GM19467 (cell line): ENCODE data around the gene SC5D.

Source experiments
- ATAC-seq: cut with Tn5 transposase; IDR thresholded peaks from one replicate; pipeline ENCODE4 v1.9.1; 2021; ENCODE audit warnings: mild to moderate bottlenecking, moderate library complexity; ENCODE audit not compliant: unreplicated experiment

SC5D gene, protein sequence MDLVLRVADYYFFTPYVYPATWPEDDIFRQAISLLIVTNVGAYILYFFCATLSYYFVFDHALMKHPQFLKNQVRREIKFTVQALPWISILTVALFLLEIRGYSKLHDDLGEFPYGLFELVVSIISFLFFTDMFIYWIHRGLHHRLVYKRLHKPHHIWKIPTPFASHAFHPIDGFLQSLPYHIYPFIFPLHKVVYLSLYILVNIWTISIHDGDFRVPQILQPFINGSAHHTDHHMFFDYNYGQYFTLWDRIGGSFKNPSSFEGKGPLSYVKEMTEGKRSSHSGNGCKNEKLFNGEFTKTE

DNA sequence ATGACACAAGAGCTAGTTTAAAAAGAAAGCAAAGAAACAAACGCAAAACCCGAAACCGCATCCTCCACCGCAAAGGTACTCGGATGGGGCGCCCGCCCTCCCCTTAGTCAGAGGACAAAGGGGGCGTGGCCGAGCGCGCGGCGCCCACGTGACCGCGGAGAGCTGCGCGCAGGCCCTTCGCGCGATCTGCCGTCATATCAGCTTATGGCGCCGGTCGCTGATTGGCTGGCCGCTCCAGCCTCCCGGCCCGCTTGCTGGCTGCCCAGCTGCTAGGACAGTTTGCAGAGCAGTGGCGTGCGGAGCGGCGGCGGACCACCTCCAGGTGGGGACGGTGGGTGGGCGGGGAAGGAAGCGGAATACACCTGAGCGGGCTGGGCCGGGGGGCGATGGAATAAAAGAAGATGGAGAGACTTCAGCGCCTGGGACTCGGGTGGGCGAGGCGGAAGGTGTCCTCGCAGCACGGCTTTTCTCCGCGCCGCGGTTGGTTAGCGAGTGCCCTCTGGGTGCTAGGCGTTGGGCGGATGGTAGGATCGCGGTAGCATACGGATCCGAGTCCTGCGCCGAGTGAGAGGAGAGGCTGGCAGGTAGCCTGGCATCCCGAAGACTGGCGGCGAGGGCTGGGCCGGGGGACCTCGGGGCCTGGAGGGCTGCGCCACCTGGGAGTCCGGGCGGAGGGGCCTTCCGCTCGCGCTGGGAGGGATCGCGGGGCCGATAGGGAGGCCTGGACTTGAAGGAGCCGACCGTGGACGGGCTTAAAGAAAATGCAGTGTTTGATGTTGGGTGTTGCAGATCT, at the start of gene SC5D:
Gene SC5D, plus strand, starts transcription at position 277 of the 793 bp plus-strand sequence. CDS start 10,605 bp downstream, outside the sequence.
- peak; percentile 96 for ATAC-seq

DNA sequence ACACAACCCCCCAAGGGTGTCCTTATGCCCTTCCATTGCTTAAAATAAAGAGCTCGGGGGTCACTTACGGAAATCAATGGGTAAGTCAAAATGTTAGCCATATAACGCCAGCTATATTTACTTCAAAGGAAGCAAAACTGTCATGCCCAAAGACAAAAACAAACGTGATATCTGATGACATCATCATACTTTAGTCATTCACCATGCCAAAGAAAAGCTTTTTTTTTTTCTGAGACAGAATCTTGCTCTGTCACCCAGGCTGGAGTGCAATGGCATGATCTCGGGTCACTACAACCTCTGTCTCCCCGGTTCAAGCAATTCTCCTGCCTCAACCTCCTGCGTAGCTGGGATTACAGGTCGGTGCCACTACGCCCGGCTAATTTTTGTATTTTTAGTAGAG, 47.7 kb upstream of the SC5D start:
- ATAC-seq: no peak

DNA sequence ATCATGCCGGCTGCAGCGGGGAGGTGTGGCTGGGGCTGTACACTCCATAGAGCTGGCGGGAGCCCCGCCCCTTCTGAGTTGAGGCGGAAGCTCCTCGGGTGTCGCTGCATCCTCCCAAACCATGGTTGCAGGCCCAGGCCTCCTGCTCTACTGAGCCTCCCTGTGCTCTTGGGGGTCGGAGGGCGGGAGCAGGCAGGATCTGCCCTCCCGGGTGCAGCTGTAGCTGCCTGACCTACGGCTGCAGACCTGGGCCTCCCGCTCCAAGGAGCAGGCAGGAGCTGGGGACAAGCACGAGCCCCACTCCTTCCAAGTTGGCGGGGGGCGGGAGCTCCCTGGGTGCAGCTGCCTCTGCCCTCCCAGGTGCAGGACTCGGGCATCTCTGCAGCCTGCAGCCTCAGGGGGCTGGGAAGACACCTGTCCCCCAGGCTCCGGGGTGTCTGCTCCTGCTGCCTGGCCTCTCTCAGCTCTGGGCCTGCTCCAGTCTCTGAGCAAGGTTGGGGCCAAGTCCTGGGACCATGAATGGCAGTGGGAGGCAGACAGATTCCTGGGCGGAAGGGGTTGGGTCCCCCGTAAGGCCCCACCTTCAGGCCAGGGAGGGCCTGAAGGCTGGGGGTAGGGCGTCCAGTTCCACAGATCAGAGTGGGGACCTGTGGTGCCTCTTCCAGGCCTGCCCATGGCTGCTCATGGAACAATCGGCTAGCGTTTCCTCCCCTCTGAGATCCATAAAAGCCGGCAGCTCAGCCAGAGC, 46.4 kb upstream of the SC5D start:
- ATAC-seq: no peak

DNA sequence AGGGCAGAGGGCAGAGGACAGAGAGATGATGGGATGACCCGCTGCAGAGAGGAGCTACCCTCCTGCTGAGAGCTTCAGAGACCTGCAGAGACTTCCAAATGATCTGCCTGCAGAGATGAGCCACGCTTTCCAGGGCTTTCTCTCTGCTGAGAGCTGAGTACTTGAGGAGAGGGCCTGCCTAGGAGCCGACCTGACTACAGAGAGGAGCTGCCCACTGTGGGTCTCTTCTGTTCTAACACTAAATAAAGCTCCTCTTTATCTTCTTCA, 45.9 kb upstream of the SC5D start:
- ATAC-seq: no peak

DNA sequence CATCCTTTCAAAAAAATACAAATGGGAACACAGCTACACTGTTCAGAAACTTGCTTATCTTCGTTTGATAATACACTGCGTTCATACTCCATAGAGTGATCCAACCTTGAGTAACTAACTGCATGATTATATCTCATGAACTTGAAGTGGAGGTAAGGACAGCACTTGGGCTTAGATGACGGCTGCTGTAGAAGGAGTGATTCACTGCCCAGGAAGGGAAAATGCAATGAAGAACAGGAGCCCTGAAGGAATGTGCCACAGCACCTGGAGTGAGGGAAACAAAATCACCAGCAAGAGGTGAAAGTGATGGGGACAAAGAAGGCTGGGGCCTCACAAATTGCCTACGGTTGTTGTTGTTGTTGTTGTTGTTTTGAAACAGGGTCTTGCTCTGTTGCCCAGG, 44.1 kb upstream of the SC5D start:
- ATAC-seq: no peak

DNA sequence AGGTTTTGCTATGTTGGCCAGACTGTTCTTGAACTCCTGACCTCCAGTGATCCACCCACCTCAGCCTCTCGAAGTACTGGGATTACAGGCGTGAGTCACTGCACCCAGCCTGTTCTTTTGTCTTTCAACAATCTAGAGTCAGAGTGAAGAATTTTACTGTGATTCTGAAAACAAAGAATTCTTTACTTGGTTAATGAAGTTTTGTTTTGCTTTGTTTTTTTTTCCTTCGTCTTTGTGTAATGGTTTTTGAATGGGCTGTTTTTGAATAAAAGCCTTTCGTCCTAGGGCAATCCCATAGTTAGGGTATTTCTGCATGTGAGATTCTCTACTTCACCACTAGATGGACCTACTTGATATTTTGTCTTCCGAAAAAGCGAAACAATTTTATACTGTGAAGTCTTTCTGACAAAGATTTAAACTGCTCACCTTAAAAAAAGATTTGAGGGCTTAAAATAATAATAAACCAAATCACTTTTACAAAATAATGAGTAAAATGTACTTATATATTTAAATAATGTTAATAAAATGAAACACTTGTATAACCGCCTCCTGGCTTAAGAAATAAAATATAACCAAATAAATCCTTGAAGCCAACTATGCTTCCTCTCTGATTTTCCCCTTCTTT, 43.4 kb upstream of the SC5D start:
- no peak for ATAC-seq

DNA sequence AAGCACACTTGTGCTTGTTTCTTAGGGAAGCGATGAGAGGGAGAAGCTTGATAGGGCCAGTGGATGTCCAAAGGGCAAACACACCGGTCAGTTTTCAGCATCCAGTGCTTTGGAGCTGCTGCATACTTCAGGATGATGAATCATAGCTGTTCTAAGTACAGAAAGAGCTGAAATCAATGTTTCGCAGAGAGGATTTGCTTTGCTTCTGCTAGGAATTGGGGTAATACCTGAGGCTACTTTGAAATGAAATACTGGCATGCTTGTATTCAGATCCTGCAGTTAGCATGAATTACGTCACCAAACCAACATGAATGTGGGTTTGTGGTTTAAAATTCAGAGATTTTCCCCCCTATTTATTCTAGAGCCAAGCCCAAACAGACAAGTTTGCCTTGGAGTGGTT, 41.7 kb upstream of the SC5D start:
- ATAC-seq: no peak

DNA sequence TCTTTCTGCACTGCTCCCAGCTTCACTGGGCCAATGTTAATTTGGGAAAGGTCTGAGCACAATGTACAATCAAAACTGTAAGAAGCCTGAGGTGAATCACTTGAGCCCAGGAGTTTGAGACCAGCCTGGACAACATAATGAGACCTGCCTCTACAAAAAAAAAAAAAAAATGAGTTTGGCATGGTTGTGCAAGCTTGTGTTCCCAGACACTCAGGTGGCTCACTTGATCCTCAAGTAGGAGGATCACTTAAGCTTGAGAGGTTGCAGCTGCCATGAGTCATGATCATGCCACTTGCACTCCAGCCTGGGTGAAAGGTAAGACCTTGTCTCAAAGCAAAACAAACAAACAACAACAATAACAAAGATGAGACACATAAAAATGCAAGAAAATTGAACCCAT, 38.6 kb upstream of the SC5D start:
- ATAC-seq: no peak

DNA sequence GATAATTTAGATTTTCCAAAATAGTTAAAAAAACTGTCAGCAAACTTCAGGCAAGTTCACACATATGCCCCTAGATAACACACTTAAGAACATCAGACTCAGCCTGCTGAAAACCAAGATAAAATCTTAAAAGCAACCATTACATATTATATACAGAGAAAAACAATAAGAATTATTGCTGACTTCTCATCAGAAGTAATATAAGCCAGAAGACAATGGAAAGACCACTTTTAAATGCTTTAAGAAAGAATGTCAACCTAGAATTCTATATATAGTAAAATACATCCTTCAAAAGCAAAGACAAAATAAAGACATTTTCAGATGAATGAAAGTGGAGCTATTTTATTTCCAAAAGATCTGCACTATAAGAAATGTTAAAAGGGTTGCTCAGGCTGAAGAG, 37.8 kb upstream of the SC5D start:
- ATAC-seq: no peak

DNA sequence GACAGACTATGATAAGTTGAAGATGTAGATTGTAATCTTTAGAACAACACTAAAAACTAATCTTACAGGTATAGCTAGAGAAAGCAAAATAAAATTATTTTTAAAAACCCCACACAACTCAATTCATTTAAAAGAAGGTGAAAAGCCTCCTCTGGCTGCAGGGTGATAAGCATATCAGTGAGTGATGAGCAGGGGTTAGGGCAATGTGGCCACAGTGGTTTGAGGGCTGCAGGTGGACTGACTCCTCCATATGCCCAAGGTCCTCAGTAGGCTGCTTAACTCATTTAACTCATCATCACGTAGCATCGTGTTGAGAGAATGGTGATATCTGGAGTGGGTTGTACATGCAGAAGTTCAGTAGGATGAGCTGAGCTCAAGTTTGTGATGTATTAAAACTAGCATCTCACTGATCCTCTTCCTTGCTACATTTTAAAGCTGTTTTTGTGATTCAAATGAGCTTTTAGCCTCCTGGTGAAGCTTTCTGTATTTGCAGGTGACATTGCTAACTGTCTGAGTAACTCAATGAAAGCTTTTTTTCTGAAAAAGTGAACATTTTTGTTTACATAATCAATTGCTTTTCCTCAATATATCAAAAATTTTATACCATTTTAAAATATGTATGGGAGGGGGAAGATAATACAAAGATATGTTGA, 37.0 kb upstream of the SC5D start:
- no peak for ATAC-seq

DNA sequence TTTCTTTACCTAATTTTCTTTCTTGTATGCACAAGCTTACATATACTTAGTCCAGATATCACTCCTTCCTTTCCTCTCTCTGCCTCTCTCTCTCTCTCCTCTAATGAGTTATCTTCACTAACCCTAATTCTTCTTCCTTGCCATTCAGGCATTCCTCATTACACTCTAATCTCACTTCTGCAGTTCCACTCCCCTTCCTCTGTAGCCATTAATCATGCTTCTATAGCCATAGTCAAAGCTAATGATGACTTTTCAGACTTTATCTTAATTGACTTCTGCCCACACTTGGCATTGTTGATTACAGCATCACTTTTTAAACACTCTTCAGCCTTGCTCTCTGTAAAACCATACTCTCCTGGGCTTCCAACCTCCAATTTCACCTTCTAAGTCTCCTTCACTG, 35.3 kb upstream of the SC5D start:
- ATAC-seq: no peak

DNA sequence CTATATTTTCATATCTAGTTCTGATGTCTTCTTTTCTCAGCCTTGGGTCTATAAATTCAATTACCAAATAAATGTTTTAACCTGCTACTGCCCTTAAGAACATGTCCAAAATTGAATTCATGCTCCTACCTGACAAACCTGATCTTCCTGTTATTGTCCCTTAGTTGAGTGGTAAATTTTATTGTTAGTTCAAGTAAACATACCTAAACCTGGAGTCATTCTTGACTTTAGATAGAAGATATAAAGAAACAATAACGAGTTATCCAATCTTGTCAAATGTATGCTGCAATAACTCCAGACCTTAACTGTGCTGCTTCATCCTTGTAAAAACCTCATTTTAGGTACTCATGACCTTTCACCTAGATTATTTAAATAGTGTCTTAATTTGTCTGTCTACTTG, 34.6 kb upstream of the SC5D start:
- no peak for ATAC-seq

DNA sequence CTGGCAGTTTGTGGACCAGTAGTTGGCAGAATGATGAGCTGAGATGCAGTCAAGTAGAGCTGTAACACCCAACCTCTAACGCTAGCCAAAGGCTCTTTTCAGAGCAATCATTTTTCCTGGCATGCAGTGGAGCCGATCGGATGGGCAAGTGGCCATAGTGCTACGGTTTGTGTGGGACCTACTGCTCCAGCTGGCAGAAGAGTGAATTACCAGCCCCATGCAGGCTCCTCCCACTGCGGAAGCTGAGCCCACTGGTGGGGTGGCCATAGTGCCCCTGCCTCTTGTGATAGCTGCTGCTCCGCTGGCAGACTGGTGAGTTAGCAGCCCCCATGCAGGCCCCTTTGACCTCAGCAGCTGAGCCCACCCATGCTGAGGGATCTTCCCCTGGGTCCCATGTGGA, 27.0 kb upstream of the SC5D start:
- no peak for ATAC-seq

DNA sequence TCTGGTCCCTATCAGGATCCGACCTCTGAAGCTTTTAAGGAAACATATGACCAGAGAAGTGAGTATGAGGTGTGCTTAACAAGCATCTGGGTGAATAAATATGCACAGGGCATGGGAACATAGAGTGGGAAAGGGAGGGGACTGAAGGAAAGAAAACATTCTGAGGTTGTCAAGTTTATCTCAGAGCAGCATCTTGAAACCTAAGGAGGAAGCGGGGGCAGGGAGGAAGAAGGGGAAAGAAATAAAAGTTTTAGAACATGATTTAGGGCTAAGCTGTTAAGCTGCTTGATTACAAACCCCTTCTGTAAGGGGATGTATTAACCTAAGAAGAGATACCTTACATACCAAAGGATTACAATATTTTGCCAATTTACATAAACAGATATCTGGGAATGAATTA, 24.0 kb upstream of the SC5D start:
- no peak for ATAC-seq

DNA sequence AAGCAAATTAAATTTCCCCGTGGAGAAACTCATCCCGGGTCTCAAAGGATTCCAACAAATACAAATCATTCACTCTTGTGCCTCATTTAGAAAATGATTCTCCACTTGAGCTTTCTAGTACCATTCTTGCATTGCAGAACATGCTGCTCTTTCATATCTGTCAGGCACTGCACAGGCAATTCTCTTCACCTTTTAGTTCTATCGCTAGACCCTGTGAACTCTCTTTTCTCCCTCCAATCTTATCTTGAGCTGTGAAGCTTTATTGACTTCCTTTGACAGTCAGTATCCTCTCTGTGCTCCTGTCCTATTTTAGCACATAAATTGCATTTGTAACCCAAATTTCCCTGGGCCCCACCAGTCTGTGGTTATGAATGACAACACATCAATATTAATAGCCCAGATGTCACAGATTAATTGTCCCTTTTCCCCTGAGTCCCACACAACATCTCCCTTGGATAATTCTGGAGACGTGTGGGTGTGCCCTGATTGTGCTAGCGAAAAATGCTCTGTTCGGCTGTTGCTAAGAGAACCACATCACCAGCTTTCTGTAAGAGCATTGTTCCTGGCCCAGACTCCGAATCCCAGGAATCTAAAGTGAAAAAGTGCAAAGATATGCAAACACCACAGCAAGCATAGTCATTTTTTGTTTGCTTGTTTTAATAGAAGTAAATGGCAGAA, 22.4 kb upstream of the SC5D start:
- no peak for ATAC-seq

DNA sequence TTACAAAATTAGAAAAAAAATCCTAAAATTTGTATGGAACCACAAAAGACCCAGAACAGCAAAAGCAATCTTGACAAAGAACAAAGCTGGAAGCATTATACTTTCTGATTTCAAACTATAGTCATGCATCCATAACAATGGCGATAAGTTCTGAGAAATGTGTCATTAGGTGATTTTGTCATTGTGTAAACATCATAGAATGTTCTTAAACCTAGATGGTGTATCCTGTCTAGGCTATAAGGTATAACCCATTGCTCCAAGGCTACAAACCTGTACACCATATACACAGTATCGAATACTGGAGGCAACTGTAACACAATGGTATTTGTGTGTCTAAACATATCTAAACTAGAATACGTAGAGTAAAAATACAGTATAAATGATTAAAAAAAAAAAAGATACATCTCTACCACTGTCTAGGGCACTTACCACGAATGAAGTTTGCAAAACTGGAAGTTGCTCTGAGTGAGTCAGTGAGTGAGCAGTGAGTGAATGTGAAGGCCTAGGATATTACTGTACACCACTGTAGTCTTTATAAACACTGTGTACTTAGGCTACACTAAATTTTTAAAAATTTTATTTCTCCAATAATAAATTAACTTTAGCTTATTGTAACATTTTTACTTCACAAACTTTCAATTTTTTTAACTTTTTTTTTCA, 18.1 kb upstream of the SC5D start:
- ATAC-seq: no peak

DNA sequence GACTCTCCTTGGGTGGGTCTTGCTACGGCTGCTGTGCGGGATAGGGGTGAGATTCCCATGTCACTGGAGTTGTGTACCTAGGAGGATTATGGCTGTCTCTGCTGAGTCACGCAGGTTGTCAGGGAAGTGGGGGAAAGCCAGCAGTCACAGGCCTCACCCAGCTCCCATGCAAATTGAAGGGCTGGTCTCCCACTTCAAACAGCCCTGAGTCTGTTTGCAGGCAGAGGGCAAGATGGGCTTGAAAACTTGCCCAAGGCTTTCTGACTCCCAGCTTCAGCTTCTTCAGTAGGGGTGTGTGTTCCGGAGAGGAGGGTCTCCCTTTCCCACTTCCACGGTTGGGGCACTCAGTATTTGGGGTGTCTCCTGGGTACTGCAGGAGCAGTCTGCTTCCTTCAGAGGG, 10.9 kb upstream of the SC5D start:
- ATAC-seq: no peak

DNA sequence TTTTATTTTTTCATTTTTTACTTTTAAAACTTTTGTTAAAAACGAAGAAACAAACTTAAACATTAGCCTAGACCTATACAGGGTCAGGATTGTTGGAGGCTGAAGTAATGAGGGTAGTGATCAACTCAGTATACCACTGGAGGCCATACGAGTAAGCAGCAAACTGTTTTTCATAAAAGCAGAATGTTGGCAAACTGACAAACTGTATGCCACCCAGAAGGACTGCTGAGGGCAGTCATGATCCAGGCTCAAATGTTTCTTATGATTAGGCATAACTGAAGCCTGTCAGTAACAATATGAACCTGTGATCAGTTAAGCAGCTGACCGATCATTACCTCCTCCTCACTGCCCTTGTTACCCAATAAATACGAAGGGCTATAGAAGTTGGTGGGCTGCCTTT, 10.2 kb upstream of the SC5D start:
- ATAC-seq: no peak

DNA sequence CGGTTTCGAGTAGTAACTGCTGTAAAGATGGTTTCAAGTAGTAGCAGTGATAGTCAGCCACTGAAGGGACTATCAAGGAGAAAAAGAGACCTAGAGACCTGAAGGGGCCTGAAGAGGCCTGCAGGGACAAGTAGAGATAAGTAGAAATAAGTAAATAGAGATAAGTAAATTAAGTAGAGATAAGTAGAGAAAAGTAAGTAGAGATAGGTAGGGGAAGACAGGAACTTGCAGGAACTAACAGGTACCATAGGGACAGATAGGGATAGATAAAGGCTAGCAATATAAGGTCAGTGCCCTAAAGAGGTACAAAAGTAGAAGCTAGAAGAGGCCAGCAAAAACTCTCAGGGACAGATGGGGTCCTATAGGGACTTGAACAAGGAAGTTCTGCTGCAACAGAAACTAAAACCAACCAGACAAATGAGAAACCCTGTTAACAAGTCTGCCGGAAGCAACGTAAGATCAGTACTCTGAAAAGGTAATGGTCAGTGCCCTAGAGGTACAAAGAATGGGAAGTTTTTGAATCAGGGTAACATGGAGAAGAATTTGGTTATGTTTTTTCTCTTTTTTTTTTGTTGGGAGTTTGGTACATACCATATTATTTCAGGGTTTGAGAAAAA, 9.6 kb upstream of the SC5D start:
- peak; percentile 51 for ATAC-seq

DNA sequence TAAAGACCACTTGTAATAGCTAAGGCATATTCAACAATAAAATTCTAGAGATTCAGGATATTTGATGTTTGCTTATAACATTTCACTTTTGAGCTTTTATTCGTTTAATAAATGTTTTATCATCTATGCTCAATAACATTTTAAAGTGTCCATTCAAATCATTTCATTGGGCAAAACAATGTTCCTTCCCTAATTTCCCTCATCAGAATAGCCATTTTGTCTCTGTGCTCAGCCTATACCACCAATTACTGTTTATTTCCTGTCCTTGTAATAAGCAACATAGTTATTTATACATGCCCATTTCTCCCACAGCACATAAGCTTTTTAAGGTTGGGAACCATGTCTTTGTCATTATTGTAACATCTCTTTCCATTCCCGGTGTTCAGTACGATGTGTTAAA, 1.3 kb upstream of the SC5D start:
- ATAC-seq: no peak
